Muscle layer of colon (tissue), 2 donors: ENCODE measurements around the gene KCNMB2.

Experiments used
- H3K27ac ChIP-seq: one replicate; pipeline ENCODE4 v1.7.0; 2013; ENCODE audit warnings: low read depth, mild to moderate bottlenecking, low read length, moderate library complexity
- H3K27me3 ChIP-seq, 2 donors: one replicate each; pipeline ENCODE4 v1.7.0; 2013; ENCODE audit warnings: low read length in 2 of 2, mild to moderate bottlenecking in 2 of 2; ENCODE audit not compliant: insufficient read depth in 2 of 2, control insufficient read depth in 1 of 2
- H3K36me3 ChIP-seq: one replicate; pipeline ENCODE4 v1.7.0; 2013; ENCODE audit warnings: mild to moderate bottlenecking, low read length; ENCODE audit not compliant: insufficient read depth
- H3K4me1 ChIP-seq: one replicate; pipeline ENCODE4 v1.7.0; 2013; ENCODE audit warnings: mild to moderate bottlenecking, low read length; ENCODE audit not compliant: insufficient read depth
- H3K4me3 ChIP-seq, 2 donors: one replicate each; pipeline ENCODE4 v1.7.0; 2013; ENCODE audit warnings: low read length in 2 of 2, low read depth in 1 of 2, mild to moderate bottlenecking in 1 of 2, moderate library complexity in 1 of 2
- H3K9ac ChIP-seq: one replicate; pipeline ENCODE4 v1.7.0; 2013; ENCODE audit warnings: low read length
- H3K9me3 ChIP-seq: one replicate; pipeline ENCODE4 v1.7.0; 2013; ENCODE audit warnings: mild to moderate bottlenecking, low read length
- donor health status: abdominal sarcoma.
- donor health status: Adenocarcinoma of cecum.

Gene KCNMB2

GRCh38 chr3:178658694-178659325 lies 122.6 kb downstream of the KCNMB2 start:
- H3K36me3 ChIP-seq, result no peaks in the 10 kb centered on the region
- H3K9me3 ChIP-seq, result no peaks in the 10 kb centered on the region
- no peaks in the 10 kb centered on the region for H3K27me3 ChIP-seq
- H3K27ac ChIP-seq, result no peak overlapping the region
- H3K4me1 ChIP-seq, result peaks cover 7% of the 10 kb centered on the region
- H3K4me3 ChIP-seq, result no peak overlapping the region
- no peak overlapping the region for H3K9ac ChIP-seq

- no peak overlapping the region for H3K27ac ChIP-seq
- H3K9ac ChIP-seq, result no peak overlapping the region
- H3K36me3 ChIP-seq, result no peaks in the 10 kb centered on the region
- no peaks in the 10 kb centered on the region for H3K9me3 ChIP-seq
- peaks cover 11% of the 10 kb centered on the region for H3K4me1 ChIP-seq
- H3K27me3 ChIP-seq, result no peaks in the 10 kb centered on the region
- H3K4me3 ChIP-seq, result no peak overlapping the region
Observed at GRCh38 chr3:178663201-178663934, 127.1 kb downstream of the KCNMB2 start.

GRCh38 chr3:178665747-178666146 lies 129.5 kb downstream of the KCNMB2 start:
- H3K27me3 ChIP-seq, result no peaks in the 10 kb centered on the region
- no peak overlapping the region for H3K27ac ChIP-seq
- H3K9me3 ChIP-seq, result no peaks in the 10 kb centered on the region
- H3K9ac ChIP-seq, result no peak overlapping the region
- H3K36me3 ChIP-seq, result no peaks in the 10 kb centered on the region
- no peak overlapping the region for H3K4me3 ChIP-seq
- H3K4me1 ChIP-seq, result peaks cover 16% of the 10 kb centered on the region

GRCh38 chr3:178669022-178669601 lies 132.9 kb downstream of the KCNMB2 start:
- Histone ChIP-seq H3K27ac (no peak overlapping the region), H3K27me3 (no peaks in the 10 kb centered on the region), H3K4me3 (no peak overlapping the region), H3K9me3 (no peaks in the 10 kb centered on the region), H3K4me1 (peaks cover 22% of the 10 kb centered on the region), H3K36me3 (no peaks in the 10 kb centered on the region), H3K9ac (no peak overlapping the region)

- H3K27me3 ChIP-seq, result no peaks in the 10 kb centered on the region
- H3K9ac ChIP-seq, result no peak overlapping the region
- H3K27ac ChIP-seq, result no peak overlapping the region
- peaks cover 22% of the 10 kb centered on the region for H3K4me1 ChIP-seq
- H3K36me3 ChIP-seq, result no peaks in the 10 kb centered on the region
- H3K4me3 ChIP-seq, result no peak overlapping the region
- no peaks in the 10 kb centered on the region for H3K9me3 ChIP-seq
Observed at GRCh38 chr3:178669758-178670157, 133.5 kb downstream of the KCNMB2 start.

- Histone ChIP-seq H3K4me1 (peaks cover 18% of the 10 kb centered on the region), H3K4me3 (no peak overlapping the region), H3K9me3 (no peaks in the 10 kb centered on the region), H3K9ac (no peak overlapping the region), H3K27ac (no peak overlapping the region), H3K27me3 (no peaks in the 10 kb centered on the region), H3K36me3 (no peaks in the 10 kb centered on the region)
Observed at GRCh38 chr3:178671377-178671776, 135.1 kb downstream of the KCNMB2 start.

- Histone ChIP-seq H3K4me3 (no peak overlapping the region), H3K9me3 (no peaks in the 10 kb centered on the region), H3K36me3 (no peaks in the 10 kb centered on the region), H3K27me3 (no peaks in the 10 kb centered on the region), H3K4me1 (peaks cover 18% of the 10 kb centered on the region), H3K9ac (no peak overlapping the region), H3K27ac (no peak overlapping the region)
Observed at GRCh38 chr3:178671791-178672190, 135.6 kb downstream of the KCNMB2 start.

- peaks cover 18% of the 10 kb centered on the region for H3K4me1 ChIP-seq
- no peaks in the 10 kb centered on the region for H3K27me3 ChIP-seq
- no peak overlapping the region for H3K27ac ChIP-seq
Observed at GRCh38 chr3:178672275-178672674, 136.0 kb downstream of the KCNMB2 start.

GRCh38 chr3:178673529-178673928 lies 137.3 kb downstream of the KCNMB2 start:
- H3K9ac ChIP-seq, result no peak overlapping the region
- no peaks in the 10 kb centered on the region for H3K27me3 ChIP-seq
- H3K4me1 ChIP-seq, result peaks cover 18% of the 10 kb centered on the region
- H3K4me3 ChIP-seq, result no peak overlapping the region
- H3K36me3 ChIP-seq, result no peaks in the 10 kb centered on the region
- no peak overlapping the region for H3K27ac ChIP-seq
- H3K9me3 ChIP-seq, result no peaks in the 10 kb centered on the region

More at GRCh38 chr3:178672275-178672674, 136.0 kb downstream of the KCNMB2 start:
- Histone ChIP-seq H3K4me3 (no peak overlapping the region), H3K9me3 (no peaks in the 10 kb centered on the region), H3K9ac (no peak overlapping the region), H3K36me3 (no peaks in the 10 kb centered on the region)

GRCh38 chr3:178676077-178676476 lies 139.8 kb downstream of the KCNMB2 start:
- Histone ChIP-seq H3K9me3 (no peaks in the 10 kb centered on the region), H3K4me3 (no peak overlapping the region), H3K27ac (no peak overlapping the region), H3K9ac (no peak overlapping the region), H3K36me3 (no peaks in the 10 kb centered on the region), H3K27me3 (no peaks in the 10 kb centered on the region), H3K4me1 (peaks cover 12% of the 10 kb centered on the region)

GRCh38 chr3:178676942-178677790 lies 140.9 kb downstream of the KCNMB2 start:
- no peaks in the 10 kb centered on the region for H3K9me3 ChIP-seq
- no peak overlapping the region for H3K9ac ChIP-seq
- H3K4me1 ChIP-seq, result peaks cover 2% of the 10 kb centered on the region
- H3K27ac ChIP-seq, result no peak overlapping the region
- no peaks in the 10 kb centered on the region for H3K27me3 ChIP-seq
- no peak overlapping the region for H3K4me3 ChIP-seq
- H3K36me3 ChIP-seq, result no peaks in the 10 kb centered on the region
